Measurements from ENCODE around the gene PPP3CA.

GRCh38 chr4:101393256-101393655 is 45.9 kb upstream of the PPP3CA start:
- TF ChIP-seq, protein P1, sequence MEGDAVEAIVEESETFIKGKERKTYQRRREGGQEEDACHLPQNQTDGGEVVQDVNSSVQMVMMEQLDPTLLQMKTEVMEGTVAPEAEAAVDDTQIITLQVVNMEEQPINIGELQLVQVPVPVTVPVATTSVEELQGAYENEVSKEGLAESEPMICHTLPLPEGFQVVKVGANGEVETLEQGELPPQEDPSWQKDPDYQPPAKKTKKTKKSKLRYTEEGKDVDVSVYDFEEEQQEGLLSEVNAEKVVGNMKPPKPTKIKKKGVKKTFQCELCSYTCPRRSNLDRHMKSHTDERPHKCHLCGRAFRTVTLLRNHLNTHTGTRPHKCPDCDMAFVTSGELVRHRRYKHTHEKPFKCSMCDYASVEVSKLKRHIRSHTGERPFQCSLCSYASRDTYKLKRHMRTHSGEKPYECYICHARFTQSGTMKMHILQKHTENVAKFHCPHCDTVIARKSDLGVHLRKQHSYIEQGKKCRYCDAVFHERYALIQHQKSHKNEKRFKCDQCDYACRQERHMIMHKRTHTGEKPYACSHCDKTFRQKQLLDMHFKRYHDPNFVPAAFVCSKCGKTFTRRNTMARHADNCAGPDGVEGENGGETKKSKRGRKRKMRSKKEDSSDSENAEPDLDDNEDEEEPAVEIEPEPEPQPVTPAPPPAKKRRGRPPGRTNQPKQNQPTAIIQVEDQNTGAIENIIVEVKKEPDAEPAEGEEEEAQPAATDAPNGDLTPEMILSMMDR (conservative IDR thresholded peaks at IDR 0.05) = no peak
- TF ChIP-seq EZH2 (IDR thresholded peaks at IDR 0.05; ENCODE audit: low read depth) = no peak
